Esophagus muscularis mucosa (tissue), 4 donors: ENCODE data around the gene TCAF2. TPM values are rescaled to one million over a fixed set of nuclear protein-coding genes. Genes with fewer than 3 reads are reported as not detected.
A peak's percentile ranks its signal among the peaks of the same experiment; 100 is the strongest.
"Not testable (repeated sequence)": the region's sequence is repeated elsewhere in the genome, so short reads cannot be mapped to it uniquely, and the experiment has no call there.

Source experiments
- DNase-seq: peaks from one replicate; pipeline ENCODE4 v3.0.0-alpha.2; 2017; ENCODE audit errors: extremely low spot score
- H3K27ac ChIP-seq, 4 donors: fragments of 200-600 bp; sonication (generic); replicated peaks in 1 of 4; 1 replicate in 3 of 4; 2 replicates in 1 of 4; pipeline ENCODE4 v1.5.1; 2016 to 2019; ENCODE audit warnings: mild to moderate bottlenecking in 1 of 4
- H3K27me3 ChIP-seq, 4 donors: fragments of 200-600 bp; sonication (generic); one replicate each; pipeline versions ENCODE4 v1.5.1 to v1.6.0; 2016 to 2019
- H3K36me3 ChIP-seq, 4 donors: fragments of 200-600 bp; sonication (generic); one replicate each; pipeline ENCODE4 v1.5.1; 2016 to 2019
- H3K4me1 ChIP-seq, 4 donors: fragments of 200-600 bp; sonication (generic); one replicate each; pipeline ENCODE4 v1.5.1; 2016 to 2019
- H3K4me3 ChIP-seq, 4 donors: fragments of 200-600 bp; sonication (generic); 1 replicate in 2 of 4; 2 replicates in 2 of 4; pipeline ENCODE4 v1.5.1; 2016 to 2019; ENCODE audit warnings: mild to moderate bottlenecking in 4 of 4, moderate library complexity in 1 of 4
- H3K9me3 ChIP-seq, 4 donors: fragments of 200-600 bp; sonication (generic); 1 replicate in 3 of 4; 2 replicates in 1 of 4; pipeline ENCODE4 v1.5.1; 2016 to 2019
- WGBS: methylation state at CpG from one replicate; pipeline ENCODE4 v1.1.5; 2018; 5-methylcytosine and 5-hydroxymethylcytosine counted together
- intact Hi-C: fragments of 100-400 bp; cut with DNase I; formaldehyde crosslinking; loops from one replicate; pipeline ENCODE4 v1.15.1; 2023
- total RNA-seq, 4 donors: library from RNA; depleted of rRNA; stranded (reverse); fragments of >200 nt; gene quantifications; one replicate each; pipeline versions ENCODE4 v1.1.0 to v1.2.1, GENCODE V29; 2016
- TF ChIP-seq, protein P1 (sequence below), 3 experiments: fragments of 200-600 bp in 2 of 3; fragments of 450-650 bp in 1 of 3; sonication (generic) in 2 of 3; IDR thresholded peaks; one replicate each; pipeline ENCODE4 v1.5.1; 2017 to 2019; ENCODE audit warnings: antibody characterized with exemption in 3 of 3, mild to moderate bottlenecking in 2 of 3, moderate library complexity in 1 of 3

TCAF2 gene
- 1 to 10 TPM in 3 of 4 donors, under 1 TPM in 1; 0.83 to 4.0 (median 1.6) TPM for total RNA-seq

DNA sequence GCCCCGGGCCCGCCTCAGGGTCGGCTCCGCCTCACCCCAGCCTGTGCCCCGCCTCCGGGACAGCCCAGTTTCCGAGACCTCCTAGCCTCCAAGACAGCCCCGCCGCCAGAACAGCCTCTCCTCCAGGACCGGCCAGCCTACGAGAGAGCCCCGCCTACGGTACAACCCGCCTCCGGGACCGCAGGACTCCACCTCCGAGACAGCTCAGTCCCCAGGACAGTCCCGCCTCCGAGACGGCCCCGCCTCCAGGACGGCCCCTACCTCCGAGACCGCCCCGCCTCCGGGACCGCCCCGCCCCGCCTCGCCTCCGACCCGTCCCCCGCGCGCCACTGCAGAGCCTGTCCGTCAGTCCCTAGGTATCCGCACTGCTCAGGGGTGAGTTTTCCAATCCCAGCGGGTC is at the start of gene TCAF2:
TSS of gene TCAF2 (plus strand) at position 329 of the 400 bp plus-strand sequence.
- 2% methylated on average over 11 of the region's 38 CpGs for WGBS
- H3K27me3 ChIP-seq, H3K9me3 ChIP-seq, H3K4me1 ChIP-seq, DNase-seq, intact Hi-C loops, H3K36me3 ChIP-seq: not testable (repeated sequence)
- Histone ChIP-seq H3K4me3 (peak within 1 kb of the TSS in 3 of 4 donors; percentile 35 to 46 (median 46)), H3K27ac (peak within 1 kb of the TSS in 1 of 4 donors; percentile 64)

DNA sequence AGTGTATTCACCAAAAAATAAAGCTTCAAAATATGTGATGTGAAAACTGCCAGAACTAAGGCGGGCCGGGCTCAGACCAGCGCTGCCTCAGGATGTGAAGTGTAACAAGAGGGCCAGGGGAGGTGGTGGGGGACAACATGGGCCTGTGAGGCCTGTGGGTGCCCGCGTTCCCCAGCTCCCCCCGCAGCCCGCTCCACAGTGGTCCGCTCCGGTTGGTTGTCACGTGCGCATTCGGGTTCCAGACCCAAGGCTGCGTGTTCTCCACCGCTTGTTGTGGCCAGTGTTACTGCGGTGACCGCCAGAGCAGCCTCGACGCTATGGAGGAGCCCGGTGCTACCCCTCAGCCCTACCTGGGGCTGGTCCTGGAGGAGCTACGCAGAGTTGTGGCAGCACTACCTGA is 49.3 kb upstream of the TCAF2 start, which contains the start of gene CTAGE15:
TSS of gene CTAGE15 (plus strand) at position 301 of the 400 bp plus-strand sequence. CDS start at position 318, 17 bp downstream.
- H3K36me3 ChIP-seq, intact Hi-C loops, H3K9me3 ChIP-seq, H3K4me3 ChIP-seq, H3K27ac ChIP-seq, H3K4me1 ChIP-seq, DNase-seq, H3K27me3 ChIP-seq: not testable (repeated sequence)
- WGBS, result 100% methylated on average over 3 of the region's 20 CpGs

DNA sequence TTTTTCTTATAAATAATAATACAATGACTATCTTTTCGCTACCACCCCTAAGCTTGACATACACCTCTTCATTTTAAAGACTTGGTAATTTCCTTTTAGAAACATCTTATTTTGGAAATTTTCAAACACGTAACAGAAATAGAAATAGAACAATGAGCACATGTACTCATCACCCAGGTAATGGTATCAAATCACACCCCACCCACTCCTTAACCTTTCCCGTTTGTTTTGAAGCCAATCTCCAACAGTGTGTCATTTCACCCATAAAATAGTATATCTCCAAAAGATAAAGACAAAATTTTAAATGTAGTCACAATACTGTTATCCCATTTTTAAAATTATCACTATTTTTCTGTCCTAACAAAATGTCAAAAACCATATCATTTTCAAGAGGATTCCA is 32.6 kb upstream of the TCAF2 start:
- H3K27me3 ChIP-seq, H3K4me1 ChIP-seq, H3K4me3 ChIP-seq, intact Hi-C loops, H3K27ac ChIP-seq, H3K9me3 ChIP-seq, H3K36me3 ChIP-seq, DNase-seq: not testable (repeated sequence)
- WGBS, result 72% methylated on average over 3 of the region's 3 CpGs

DNA sequence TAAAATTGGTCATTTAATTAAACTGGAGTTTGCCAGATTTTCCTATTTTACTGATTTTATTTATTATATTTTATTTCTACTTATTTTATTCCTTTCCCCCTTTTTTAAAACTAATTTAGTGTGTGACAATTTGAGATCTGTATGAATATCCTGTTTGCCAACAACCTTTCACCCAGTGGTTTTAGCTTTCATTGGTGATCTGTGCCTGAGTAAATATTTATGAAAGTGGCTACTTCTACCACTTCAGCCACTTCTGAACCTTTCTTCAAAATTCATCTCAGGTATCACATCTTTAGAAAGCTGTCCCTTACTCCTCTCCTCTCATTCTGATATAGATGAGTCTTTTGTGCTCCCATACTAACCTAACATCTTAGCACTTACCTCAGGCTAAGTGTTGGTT is 30.9 kb upstream of the TCAF2 start:
- H3K9me3 ChIP-seq, DNase-seq, H3K4me1 ChIP-seq, H3K27ac ChIP-seq, H3K36me3 ChIP-seq, H3K27me3 ChIP-seq, intact Hi-C loops, H3K4me3 ChIP-seq: not testable (repeated sequence)

DNA sequence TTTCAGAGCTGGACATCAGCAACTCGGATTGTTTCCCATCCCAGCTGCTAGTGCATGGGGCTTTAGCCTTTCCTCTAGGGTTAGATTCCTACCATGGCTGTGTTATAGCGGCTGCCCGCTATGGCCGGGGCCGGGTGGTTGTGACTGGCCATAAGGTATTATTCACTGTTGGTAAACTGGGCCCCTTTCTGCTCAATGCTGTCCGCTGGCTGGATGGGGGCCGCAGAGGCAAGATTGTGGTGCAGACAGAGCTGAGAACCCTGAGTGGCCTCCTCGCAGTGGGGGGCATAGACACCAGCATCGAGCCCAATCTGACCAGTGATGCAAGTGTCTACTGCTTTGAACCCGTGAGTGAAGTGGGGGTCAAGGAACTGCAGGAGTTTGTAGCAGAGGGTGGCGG is 22.7 kb upstream of the TCAF2 start:
- H3K36me3 ChIP-seq, H3K27ac ChIP-seq, DNase-seq, H3K4me1 ChIP-seq, H3K4me3 ChIP-seq, H3K9me3 ChIP-seq, intact Hi-C loops, H3K27me3 ChIP-seq: not testable (repeated sequence)
- no CpG with 5 or more reads among the region's 11 CpGs for WGBS

DNA sequence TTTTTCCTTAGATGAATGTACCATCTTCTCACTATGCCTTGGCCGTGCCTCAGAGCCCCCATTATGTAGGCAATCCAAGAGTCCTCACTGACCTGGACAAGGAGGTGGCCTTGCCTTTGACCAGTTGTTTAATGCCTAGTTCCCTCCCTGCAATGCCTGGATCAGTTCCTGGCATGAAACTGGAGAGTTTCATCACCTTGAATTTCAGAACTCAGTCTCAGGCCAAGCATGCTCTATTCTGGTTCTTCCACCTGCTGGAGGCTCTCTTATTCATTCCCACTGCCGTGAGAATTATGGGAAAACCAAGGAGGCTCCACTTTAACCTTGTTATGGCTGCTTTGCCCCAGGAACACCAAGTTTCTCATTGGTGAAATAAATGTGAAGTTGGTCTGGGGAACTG is 17.2 kb upstream of the TCAF2 start:
- H3K36me3 ChIP-seq, intact Hi-C loops, H3K4me1 ChIP-seq, H3K4me3 ChIP-seq, H3K9me3 ChIP-seq, DNase-seq, H3K27ac ChIP-seq, H3K27me3 ChIP-seq: not testable (repeated sequence)
- WGBS, result no CpG with 5 or more reads among the region's 2 CpGs

DNA sequence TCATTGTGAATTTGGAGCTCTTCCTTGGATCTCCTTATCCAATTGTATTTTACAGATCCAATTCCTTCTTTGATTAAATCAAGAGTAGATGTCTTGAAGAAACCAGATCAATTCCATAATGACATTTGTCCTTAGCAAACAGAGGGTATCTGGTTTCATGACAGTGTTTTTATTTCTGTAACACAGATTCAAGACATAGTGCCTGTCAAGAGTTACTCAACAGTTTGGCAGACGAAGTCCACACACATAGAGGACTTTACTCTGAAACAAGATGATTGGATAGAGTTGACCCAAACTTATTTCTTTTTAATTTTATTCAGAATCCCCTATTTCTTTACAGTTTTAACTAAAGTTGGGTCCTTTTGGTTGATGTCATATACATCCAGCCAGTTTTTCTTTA is 14.7 kb upstream of the TCAF2 start:
- intact Hi-C loops, H3K27ac ChIP-seq, DNase-seq: not testable (repeated sequence)

DNA sequence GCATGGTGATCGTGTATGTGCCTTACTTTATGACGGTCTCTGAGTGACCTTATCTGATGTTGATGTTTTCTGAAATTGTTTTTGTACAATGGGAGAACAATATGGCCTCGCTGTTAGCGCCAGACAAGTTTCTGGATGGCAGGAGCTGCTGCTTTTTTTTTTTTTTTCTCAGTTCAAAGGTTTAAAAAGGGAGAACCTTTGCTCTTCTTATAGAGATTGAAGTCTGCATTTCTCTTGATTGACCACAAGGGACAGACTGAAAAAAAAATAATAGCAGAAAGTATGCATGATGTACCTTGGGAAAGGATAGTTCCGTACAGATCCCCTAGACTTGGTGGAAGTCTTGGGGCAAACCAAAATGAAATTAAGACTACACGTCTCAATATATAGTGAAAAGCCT is 5.2 kb upstream of the TCAF2 start:
- H3K27me3 ChIP-seq, DNase-seq, H3K9me3 ChIP-seq, H3K27ac ChIP-seq, H3K36me3 ChIP-seq, H3K4me1 ChIP-seq, intact Hi-C loops, H3K4me3 ChIP-seq: not testable (repeated sequence)
- 91% methylated on average over 4 of the region's 6 CpGs for WGBS

More for the DNA sequence above, 14.7 kb upstream of the TCAF2 start:
- not testable (repeated sequence) for H3K27me3 ChIP-seq, H3K36me3 ChIP-seq, H3K4me1 ChIP-seq, H3K4me3 ChIP-seq, H3K9me3 ChIP-seq
- WGBS, result no CpG with 5 or more reads among the region's 1 CpG

DNA sequence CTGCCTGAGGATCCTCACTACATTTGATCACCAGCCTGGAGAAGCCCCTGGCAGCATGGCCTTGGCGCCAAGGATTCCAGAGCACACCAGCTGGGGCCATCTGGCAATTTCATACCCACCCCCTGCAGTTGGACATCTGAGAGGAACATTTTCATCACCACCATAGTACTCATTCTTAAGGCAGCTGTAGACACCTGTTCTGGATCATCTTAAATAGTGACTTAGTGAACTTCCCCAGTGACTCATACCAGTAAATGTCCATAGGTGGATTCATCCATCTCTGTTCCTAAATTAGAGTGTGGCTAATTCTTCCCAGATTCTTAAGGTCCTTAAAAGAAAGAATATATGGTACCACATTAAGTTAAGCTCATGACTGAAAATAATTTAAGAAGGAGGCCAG is 3.6 kb upstream of the TCAF2 start:
- H3K27ac ChIP-seq, H3K4me3 ChIP-seq, intact Hi-C loops, H3K27me3 ChIP-seq, DNase-seq, H3K36me3 ChIP-seq, H3K4me1 ChIP-seq, H3K9me3 ChIP-seq: not testable (repeated sequence)
- no CpG with 5 or more reads among the region's 1 CpG for WGBS

DNA sequence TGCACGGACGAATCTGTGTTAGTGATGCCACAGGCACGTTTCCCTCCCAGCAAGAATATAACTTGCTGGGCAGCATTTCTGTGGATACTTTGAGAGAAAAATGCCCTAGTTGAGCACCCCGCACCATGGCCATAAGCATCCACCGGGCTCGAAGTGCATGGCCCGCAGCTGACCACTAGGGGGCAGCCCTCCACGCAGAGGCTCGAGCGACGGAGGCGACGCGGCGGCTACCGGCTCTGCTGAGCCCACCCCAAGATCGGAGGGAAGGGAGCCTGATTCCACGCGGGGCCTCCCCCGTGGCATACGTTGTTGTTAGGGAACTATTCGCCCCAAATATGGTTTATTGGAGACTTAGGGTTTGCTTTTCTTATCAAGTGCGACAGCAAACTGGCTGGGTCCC is 716 bp upstream of the TCAF2 start:
- H3K36me3 ChIP-seq, H3K27me3 ChIP-seq, H3K9me3 ChIP-seq, DNase-seq, intact Hi-C loops, H3K4me1 ChIP-seq: not testable (repeated sequence)
- whole genome bisulfite sequencing, result no CpG with 5 or more reads among the region's 23 CpGs
- TF ChIP-seq, protein P1, sequence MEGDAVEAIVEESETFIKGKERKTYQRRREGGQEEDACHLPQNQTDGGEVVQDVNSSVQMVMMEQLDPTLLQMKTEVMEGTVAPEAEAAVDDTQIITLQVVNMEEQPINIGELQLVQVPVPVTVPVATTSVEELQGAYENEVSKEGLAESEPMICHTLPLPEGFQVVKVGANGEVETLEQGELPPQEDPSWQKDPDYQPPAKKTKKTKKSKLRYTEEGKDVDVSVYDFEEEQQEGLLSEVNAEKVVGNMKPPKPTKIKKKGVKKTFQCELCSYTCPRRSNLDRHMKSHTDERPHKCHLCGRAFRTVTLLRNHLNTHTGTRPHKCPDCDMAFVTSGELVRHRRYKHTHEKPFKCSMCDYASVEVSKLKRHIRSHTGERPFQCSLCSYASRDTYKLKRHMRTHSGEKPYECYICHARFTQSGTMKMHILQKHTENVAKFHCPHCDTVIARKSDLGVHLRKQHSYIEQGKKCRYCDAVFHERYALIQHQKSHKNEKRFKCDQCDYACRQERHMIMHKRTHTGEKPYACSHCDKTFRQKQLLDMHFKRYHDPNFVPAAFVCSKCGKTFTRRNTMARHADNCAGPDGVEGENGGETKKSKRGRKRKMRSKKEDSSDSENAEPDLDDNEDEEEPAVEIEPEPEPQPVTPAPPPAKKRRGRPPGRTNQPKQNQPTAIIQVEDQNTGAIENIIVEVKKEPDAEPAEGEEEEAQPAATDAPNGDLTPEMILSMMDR (IDR thresholded peaks at IDR 0.05), result peak in 2 of 3 experiments; percentile 34 to 38
- peak overlapping the region in 1 of 4 donors; percentile 55 for H3K27ac ChIP-seq
- H3K4me3 ChIP-seq, result peak overlapping the region in 1 of 4 donors; percentile 33

DNA sequence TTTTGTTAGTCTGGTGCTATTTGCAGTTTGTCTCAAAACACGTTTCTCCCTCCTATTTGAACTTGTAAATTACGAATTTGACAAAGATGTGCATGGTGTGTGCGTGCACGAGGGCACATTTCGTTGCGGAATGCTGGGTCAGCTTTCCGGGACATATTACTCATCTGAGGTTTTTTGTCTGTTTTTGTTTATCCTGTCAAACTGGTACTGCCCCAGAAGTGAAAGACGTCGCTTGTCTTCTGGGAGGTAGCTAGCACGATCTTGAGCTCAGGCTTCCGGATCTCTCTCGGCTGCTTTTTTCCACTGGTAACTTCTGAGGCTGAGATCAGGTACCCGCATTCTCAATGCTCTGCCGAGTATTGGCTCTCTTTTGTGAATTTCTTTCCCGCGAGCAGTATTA is 401 bp downstream of the TCAF2 start:
- H3K36me3 ChIP-seq, H3K9me3 ChIP-seq, H3K27me3 ChIP-seq, intact Hi-C loops, H3K4me1 ChIP-seq, DNase-seq: not testable (repeated sequence)
- H3K4me3 ChIP-seq, result peak overlapping the region in 3 of 4 donors; percentile 35 to 46 (median 46)
- H3K27ac ChIP-seq, result peak overlapping the region in 1 of 4 donors; percentile 64
- WGBS, result no CpG with 5 or more reads among the region's 16 CpGs

DNA sequence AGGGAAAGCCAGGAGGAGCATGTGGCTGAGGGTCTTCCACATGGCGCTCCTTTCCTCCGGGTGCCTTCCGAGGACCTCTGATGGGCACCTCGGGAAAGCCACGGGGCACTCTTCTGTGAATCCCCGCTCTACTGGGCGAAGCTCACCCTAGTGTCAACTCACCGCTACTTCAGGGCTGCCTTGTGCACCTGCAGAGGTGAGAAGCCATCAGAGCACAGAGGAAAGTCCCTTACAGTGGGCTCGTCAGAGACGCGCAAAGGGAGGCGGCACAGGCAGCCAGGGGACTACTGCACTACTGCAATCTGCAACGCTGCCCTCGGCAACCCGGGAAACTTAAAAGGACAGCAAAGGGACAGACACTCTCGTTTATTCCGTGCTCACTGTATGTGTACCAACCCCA is 1.4 kb downstream of the TCAF2 start:
- intact Hi-C loops, H3K27ac ChIP-seq, H3K4me3 ChIP-seq, H3K9me3 ChIP-seq, H3K36me3 ChIP-seq, H3K4me1 ChIP-seq, H3K27me3 ChIP-seq, DNase-seq: not testable (repeated sequence)
- 80% methylated on average over 1 of the region's 17 CpGs for WGBS

DNA sequence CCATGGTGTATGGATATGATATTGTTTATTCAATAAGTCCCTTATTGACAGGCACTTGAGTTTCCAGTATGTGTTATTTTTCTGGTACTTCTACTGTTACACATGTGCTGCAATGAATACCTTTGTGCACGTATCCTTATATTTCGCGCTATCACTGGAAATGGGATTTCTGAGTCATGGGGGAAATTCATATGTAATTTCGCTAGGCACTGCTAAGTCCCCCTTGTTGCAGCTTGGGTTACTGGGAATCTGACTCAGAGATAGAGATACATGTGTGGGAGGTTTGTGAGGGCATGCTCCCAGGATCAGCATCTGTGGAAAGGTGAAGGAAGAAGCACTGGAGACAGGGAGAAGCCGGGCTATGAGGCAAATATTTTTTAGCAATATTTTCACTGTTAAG is 9.9 kb downstream of the TCAF2 start:
- H3K27me3 ChIP-seq, DNase-seq, H3K27ac ChIP-seq, H3K4me1 ChIP-seq, H3K4me3 ChIP-seq, H3K36me3 ChIP-seq, intact Hi-C loops, H3K9me3 ChIP-seq: not testable (repeated sequence)
- no CpG with 5 or more reads among the region's 5 CpGs for WGBS
